Small intestine (tissue), 7 donors: ENCODE results near the gene SYNGR4. TPM values are rescaled to one million over a fixed set of nuclear protein-coding genes. Genes with fewer than 3 reads are reported as not detected.

Source experiments
- DNase-seq, 2 donors: peaks; one replicate each; pipeline versions ENCODE4 v3.0.0 to v3.0.0-alpha.2; 2013
- FAIRE-seq: peaks from 2 replicates; lab custom pipeline; 2012; peaks lifted over from hg19 to GRCh38; lab: Jason Lieb, UNC
- H3K27ac ChIP-seq, 3 donors: one replicate each; pipeline ENCODE4 v1.5.1; 2013; ENCODE audit warnings: low read length in 2 of 3, mild to moderate bottlenecking in 2 of 3, control low read depth in 1 of 3, inconsistent platforms in 1 of 3, low read depth in 1 of 3, moderate library complexity in 1 of 3
- H3K27me3 ChIP-seq, 3 donors: one replicate each; pipeline ENCODE4 v1.6.1; 2013; ENCODE audit warnings: low read length in 3 of 3, inconsistent platforms in 1 of 3; ENCODE audit not compliant: control insufficient read depth in 3 of 3, insufficient read depth in 3 of 3
- H3K36me3 ChIP-seq, 3 donors: one replicate each; pipeline ENCODE4 v1.6.1; 2013; ENCODE audit warnings: low read length in 3 of 3, inconsistent platforms in 1 of 3, low read depth in 1 of 3, mild to moderate bottlenecking in 1 of 3, moderate library complexity in 1 of 3; ENCODE audit not compliant: control insufficient read depth in 3 of 3, insufficient read depth in 2 of 3
- H3K4me1 ChIP-seq, 3 donors: one replicate each; pipeline ENCODE4 v1.6.1; 2013; ENCODE audit warnings: low read length in 2 of 3, inconsistent platforms in 1 of 3, low read depth in 1 of 3, mild to moderate bottlenecking in 1 of 3, moderate library complexity in 1 of 3; ENCODE audit not compliant: control insufficient read depth in 3 of 3, insufficient read depth in 2 of 3
- H3K4me3 ChIP-seq, 3 donors: one replicate each; pipeline ENCODE4 v1.5.1; 2013; ENCODE audit warnings: low read length in 3 of 3, control low read depth in 1 of 3, inconsistent platforms in 1 of 3, low read depth in 1 of 3, mild to moderate bottlenecking in 1 of 3, moderate library complexity in 1 of 3
- H3K9me3 ChIP-seq, 2 donors: one replicate each; pipeline ENCODE4 v1.6.1; 2013; ENCODE audit warnings: low read depth in 1 of 2, low read length in 1 of 2; ENCODE audit not compliant: control insufficient read depth in 2 of 2, insufficient read depth in 1 of 2
- WGBS, 3 donors: extraction: QIAGEN DNeasy Blood & Tissue Kit; methylation state at CpG; one replicate each; pipeline ENCODE4 v1.1.7; 2013; 5-methylcytosine and 5-hydroxymethylcytosine counted together
- polyA plus RNA-seq, 4 donors: library from polyadenylated mRNA; stranded (reverse) in 3 of 4; unstranded in 1 of 4; fragments of 200-250 nt in 3 of 4; fragments of 120-200 nt in 1 of 4; gene quantifications; one replicate each; pipeline versions ENCODE4 v1.2.1 to v1.2.3, GENCODE V29; 2013
- donor health status: healthy with polysubstance abuse.
- donor health status: control.
- donor health status: control.
- donor health status: Bipolar disorder and iron deficiency.
- donor health status: healthy.

The SYNGR4 gene
- polyA plus RNA-seq, 4 donors: 0.06 to 0.15 TPM; not detected in 2

DNA sequence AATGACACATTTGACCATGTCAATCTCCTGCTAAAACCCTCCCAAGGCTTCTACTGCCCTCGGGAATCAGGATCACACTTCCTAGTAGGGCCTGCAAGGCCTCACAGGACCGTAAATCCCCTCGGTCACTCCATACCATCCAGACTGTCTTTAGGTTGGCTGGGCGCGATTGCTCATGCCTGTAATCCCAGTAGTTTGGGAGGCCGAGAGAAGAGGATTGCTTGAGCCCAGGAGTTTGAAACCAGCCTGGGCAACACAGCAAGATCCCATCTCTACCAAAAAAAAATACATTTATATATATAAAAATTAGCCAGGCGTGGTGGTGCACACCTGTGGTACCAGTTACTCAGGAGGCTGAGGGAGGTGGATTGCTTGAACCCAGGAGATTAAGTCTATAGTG, 15.4 kb upstream of the SYNGR4 start:
- H3K9me3 ChIP-seq: peaks cover 0 to 2% of the 10 kb centered on the region in 2 donors
- no peaks in the 10 kb centered on the region for H3K4me1 ChIP-seq
- DNase-seq (no peak), FAIRE-seq (no peak)
- no peaks in the 10 kb centered on the region for H3K27me3 ChIP-seq
- H3K4me3 ChIP-seq: no peak overlapping the region
- 89 to 92% (median 90%) methylated on average over 7 of the region's 7 CpGs for WGBS, 3 donors
- H3K36me3 ChIP-seq: no peaks in the 10 kb centered on the region
- no peak overlapping the region for H3K27ac ChIP-seq

GRCh38 chr19:48350856-48351255, 13.3 kb upstream of the SYNGR4 start:
- no peak for DNase-seq
- FAIRE-seq: no peak
- Histone ChIP-seq H3K27me3 (no peaks in the 10 kb centered on the region), H3K9me3 (peaks cover 0 to 2% of the 10 kb centered on the region in 2 donors), H3K4me1 (no peaks in the 10 kb centered on the region), H3K4me3 (no peak overlapping the region), H3K36me3 (peaks cover 0 to 3% (median 0%) of the 10 kb centered on the region in 3 donors), H3K27ac (no peak overlapping the region)
- WGBS, 3 donors: 89 to 93% (median 91%) methylated on average over 5 of the region's 5 CpGs

- Histone ChIP-seq H3K36me3 (peaks cover 0 to 3% (median 0%) of the 10 kb centered on the region in 3 donors), H3K9me3 (peaks cover 0 to 2% of the 10 kb centered on the region in 2 donors), H3K4me1 (no peaks in the 10 kb centered on the region), H3K27ac (no peak overlapping the region), H3K4me3 (no peak overlapping the region), H3K27me3 (no peaks in the 10 kb centered on the region)
- 30 to 41% (median 36%) methylated on average over 7 to 8 of the region's 8 CpGs for WGBS, 3 donors
- peak; percentile 76 to 83 for DNase-seq
- no peak for FAIRE-seq
These were observed 12.8 kb upstream of the SYNGR4 start for GRCh38 chr19:48351341-48351752.

GRCh38 chr19:48353677-48354076, 10.5 kb upstream of the SYNGR4 start:
- no peak for FAIRE-seq

DNA sequence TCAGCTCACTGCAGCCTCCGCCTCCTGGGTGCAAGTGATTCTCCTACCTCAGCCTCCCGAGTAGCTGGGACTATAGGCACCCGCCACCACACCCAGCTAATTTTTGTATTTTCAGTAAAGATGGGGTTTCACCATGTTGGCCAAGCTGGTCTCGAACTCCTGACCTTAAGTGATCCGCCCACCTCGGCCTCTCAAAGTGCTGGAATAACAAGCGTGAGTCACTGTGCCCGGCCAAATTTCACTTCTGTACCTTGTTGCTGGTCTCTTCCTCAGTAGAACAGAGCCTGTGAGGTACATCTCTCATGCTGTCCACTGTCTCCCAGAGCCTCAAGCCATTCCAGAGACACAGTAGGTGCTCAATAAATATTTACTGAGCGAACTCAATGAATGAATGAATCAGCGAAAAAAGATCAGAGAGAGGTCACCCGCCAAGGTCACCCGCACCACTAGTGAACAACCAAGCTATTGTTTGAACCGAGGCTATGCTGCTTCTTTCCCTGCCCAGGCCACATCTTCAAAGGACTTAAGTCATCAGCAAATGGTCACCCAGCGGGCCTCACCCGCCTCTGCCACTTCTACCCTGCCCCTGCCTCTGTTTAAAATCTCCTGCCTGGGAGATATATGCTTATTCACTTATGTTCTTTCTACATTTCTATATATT, 9.7 kb upstream of the SYNGR4 start:
- 83 to 89% (median 86%) methylated on average over 15 of the region's 15 CpGs for WGBS, 3 donors
- FAIRE-seq: no peak
- no peak overlapping the region for H3K27ac ChIP-seq
- H3K4me3 ChIP-seq: no peak overlapping the region
- no peak for DNase-seq
- H3K9me3 ChIP-seq: peaks cover 0 to 2% of the 10 kb centered on the region in 2 donors
- H3K36me3 ChIP-seq: peaks cover 0 to 7% (median 0%) of the 10 kb centered on the region in 3 donors
- no peaks in the 10 kb centered on the region for H3K4me1 ChIP-seq
- no peaks in the 10 kb centered on the region for H3K27me3 ChIP-seq

More at GRCh38 chr19:48353677-48354076, 10.5 kb upstream of the SYNGR4 start:
- peaks cover 0 to 3% (median 0%) of the 10 kb centered on the region in 3 donors for H3K36me3 ChIP-seq
- DNase-seq: no peak
- no peaks in the 10 kb centered on the region for H3K27me3 ChIP-seq
- no peak overlapping the region for H3K4me3 ChIP-seq
- H3K27ac ChIP-seq: no peak overlapping the region
- no peaks in the 10 kb centered on the region for H3K4me1 ChIP-seq
- peaks cover 0 to 2% of the 10 kb centered on the region in 2 donors for H3K9me3 ChIP-seq
- 89 to 91% (median 90%) methylated on average over 5 of the region's 5 CpGs for whole genome bisulfite sequencing, 3 donors

- WGBS, 3 donors: 88 to 91% (median 91%) methylated on average over 12 of the region's 12 CpGs
- Histone ChIP-seq H3K27ac (no peak overlapping the region), H3K27me3 (no peaks in the 10 kb centered on the region), H3K4me3 (no peak overlapping the region), H3K9me3 (peaks cover 0 to 2% of the 10 kb centered on the region in 2 donors), H3K36me3 (peaks cover 0 to 12% (median 0%) of the 10 kb centered on the region in 3 donors), H3K4me1 (no peaks in the 10 kb centered on the region)
- no peak for DNase-seq
- no peak for FAIRE-seq
These were observed 8.7 kb upstream of the SYNGR4 start for GRCh38 chr19:48355365-48355954.

GRCh38 chr19:48359123-48359522, 5.0 kb upstream of the SYNGR4 start:
- DNase-seq (no peak), FAIRE-seq (no peak)
- Histone ChIP-seq H3K27ac (no peak overlapping the region), H3K4me1 (peaks cover 0 to 6% (median 0%) of the 10 kb centered on the region in 3 donors), H3K36me3 (peaks cover 0 to 12% (median 0%) of the 10 kb centered on the region in 3 donors), H3K27me3 (no peaks in the 10 kb centered on the region), H3K9me3 (no peaks in the 10 kb centered on the region), H3K4me3 (no peak overlapping the region)
- WGBS, 3 donors: 91 to 98% (median 93%) methylated on average over 5 of the region's 5 CpGs

- FAIRE-seq (no peak), DNase-seq (no peak)
- Histone ChIP-seq H3K27me3 (no peaks in the 10 kb centered on the region), H3K27ac (no peak overlapping the region), H3K36me3 (peaks cover 0 to 8% (median 0%) of the 10 kb centered on the region in 3 donors), H3K9me3 (no peaks in the 10 kb centered on the region), H3K4me1 (peaks cover 0 to 13% (median 0%) of the 10 kb centered on the region in 3 donors), H3K4me3 (no peak overlapping the region)
- 95 to 98% (median 97%) methylated on average over 3 of the region's 3 CpGs for WGBS, 3 donors
These were observed 2.3 kb upstream of the SYNGR4 start for GRCh38 chr19:48361912-48362311.
